GM18520 (cell line): ENCODE measurements around the gene PRR33.

Experiments
- ATAC-seq: cut with Tn5 transposase; IDR thresholded peaks from one replicate; pipeline ENCODE4 v1.9.1; 2021; ENCODE audit not compliant: unreplicated experiment

PRR33 gene

DNA sequence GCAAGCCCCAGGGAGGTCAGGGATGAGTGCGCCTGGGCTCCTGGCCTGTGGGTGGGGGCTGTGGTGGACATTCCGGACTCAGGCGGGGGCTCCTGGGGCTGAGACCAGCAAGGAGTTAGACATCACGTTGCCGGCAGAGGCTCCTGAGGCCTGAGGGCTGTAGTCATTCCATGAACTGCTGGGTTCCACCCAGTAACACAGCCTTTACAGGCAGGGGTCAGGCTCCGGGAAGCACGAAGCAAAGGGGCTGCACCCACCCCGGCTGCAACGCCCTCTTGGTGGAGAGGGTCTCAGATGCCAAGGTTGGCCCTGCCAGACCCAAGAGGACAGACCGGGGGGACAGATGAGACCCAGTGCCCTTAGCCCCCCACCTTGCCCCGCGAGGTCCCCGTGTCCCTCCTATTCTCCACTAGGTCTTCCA, 36.8 kb upstream of the PRR33 start:
- ATAC-seq, result no peak

GRCh38 chr11:1927848-1928469, 36.3 kb upstream of the PRR33 start:
- ATAC-seq, result no peak

DNA sequence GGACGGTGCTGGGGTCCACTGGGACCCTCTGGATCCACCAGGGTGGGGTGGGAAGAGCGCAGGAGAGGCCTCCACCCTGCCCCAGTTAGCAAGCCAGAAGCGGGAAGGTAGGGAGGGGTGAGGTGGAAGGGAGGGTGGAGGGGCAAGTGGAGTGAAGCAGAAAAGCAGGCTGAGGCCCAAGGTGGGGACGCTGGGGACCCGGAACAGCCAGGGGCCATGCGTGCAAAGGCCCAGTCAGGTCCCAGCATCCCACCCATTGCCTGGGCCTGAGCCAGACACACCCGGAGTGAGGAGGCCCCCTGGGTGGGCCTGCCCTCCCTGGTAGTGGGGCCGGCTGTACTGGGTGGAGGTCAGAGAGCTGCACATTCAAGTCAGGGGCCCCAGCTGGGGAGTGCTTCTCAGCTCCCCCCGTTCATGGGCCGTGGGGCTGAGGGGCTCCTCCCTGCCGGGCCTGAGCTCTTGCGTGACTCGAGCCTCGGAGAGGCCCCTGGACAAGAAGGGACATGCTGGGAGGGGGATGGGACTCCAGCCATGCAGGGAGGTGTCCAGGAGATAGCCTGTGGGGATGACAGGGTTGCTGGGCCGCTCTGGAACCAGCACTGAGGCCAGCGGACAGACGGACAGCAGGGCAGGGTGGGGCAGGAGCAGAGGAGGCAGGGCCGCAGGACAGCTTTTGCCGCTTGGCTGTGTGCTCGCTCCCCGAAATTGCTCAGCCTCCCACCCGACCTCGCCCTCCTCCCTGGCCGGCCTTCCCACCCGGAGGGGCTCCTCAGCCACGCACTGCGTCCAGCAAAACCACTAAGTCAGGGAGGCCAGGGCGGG, 35.5 kb upstream of the PRR33 start:
- ATAC-seq, result no peak

- ATAC-seq, result no peak
These were observed 34.7 kb upstream of the PRR33 start for GRCh38 chr11:1926156-1927025.

- no peak for ATAC-seq
These were observed 33.9 kb upstream of the PRR33 start for GRCh38 chr11:1925373-1926155.

DNA sequence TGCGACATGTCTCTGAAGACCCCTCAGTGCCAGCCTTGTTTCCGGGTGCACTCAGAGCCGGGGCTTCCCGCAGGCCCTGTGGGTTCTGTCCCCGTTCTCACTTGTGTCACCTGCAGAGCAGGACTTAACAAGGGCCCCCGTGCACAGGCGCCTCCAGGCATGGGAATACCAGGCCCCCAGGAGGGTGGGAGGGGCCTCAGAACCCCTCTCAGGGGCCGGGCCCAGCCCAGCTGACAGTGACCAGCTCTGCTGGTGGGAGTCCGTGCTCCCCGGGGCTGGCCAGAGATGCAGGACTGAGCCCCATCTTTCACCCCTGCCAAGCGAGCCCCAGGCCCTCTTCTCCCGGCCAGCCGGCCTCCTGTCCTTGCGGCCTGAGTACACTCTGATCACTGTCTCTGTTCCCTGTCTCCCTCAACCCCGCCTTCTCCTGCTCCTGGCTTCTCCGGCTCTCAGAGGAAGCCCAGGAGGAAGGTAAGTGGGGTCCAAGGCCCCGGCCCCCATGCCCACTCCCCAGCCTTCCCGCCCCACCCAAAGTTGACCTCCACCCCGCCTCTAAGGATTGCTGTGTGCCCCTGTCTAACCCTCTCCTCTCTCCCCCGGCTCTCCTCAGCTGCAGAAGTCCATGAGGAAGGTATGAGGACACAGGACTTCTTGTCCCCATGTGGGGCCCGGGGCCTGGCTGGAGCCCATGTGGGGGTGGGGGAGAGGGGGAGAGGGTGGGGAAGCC, 33.1 kb upstream of the PRR33 start:
- ATAC-seq, result no peak

DNA sequence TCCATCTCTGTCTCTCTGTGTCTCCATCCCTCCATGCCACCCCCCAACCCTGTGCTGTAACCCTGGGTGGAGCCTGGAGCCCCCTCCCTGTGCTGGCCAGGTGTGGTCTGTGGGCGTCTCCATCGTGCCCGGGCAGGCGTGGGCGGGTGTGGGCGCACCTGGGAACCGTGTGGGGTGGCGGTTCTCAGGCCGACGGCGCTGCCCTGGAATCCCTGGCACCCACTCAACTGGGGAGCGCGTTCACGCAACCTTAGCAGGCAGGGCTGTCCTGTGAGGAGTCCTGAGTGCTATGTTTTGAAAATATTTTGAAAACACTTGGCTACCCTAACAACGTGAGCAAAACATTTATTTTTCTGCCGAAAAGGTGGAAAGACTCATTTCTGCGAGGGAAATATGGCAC, 32.5 kb upstream of the PRR33 start:
- ATAC-seq, result no peak

- ATAC-seq, result no peak
These were observed 31.7 kb upstream of the PRR33 start for GRCh38 chr11:1923201-1923956.

DNA sequence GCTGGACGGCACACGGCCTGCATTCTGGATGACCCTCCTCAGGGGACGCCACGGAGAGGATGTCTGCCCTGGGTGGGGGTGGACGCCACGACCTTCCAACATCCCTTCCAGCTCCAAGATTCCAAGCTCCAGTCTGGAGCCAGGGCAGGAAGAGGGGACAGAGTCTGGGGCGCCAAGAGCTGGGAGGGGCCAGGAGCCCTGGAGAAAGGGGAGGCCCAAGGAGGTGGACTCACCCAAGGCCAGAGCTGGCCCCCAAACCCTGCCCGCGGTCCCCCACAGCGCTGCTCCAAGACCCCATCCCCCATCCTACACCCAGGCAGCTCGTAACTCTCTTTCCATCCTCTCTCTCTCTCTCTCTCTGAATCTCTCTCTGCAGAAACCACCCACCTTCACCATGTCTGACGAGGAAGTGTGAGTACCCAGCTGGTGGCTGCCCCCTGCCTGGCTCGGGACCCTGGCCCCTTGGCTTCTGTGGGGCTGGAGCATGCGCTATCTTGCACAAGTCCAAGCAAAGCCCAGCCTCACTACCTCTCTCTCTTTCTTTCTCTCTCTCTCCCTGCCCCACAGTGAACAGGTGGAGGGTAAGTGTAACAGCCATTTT, 30.9 kb upstream of the PRR33 start:
- no peak for ATAC-seq

DNA sequence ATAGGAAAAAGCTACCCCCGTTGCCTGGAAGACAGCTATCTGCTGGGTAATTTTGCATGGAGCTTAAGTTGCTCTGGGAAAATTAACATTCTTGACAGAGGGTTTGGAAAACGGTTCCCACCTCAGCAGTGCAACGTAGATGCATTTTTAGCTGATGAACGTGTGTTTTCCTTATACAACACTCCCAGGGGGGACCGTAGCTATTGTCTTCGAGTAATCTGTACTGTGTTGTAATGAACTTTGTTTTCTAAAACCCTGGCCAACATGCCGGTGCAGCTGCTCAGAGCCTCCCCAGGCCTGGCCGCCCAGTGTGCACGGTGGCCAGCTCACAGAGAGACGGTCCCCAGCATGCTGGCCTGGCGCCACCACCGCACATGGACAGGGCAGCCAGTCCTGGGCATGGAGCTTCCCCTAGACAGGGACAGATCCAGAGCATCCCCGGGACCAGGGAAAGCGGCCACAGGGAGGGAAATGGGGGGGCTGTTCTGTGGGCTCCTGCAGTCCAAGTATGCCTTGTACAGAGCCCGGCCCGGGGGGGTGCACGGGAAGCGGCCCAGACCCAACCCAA, 30.0 kb upstream of the PRR33 start:
- no peak for ATAC-seq

GRCh38 chr11:1920909-1921573, 29.3 kb upstream of the PRR33 start:
- ATAC-seq, result no peak

- no peak for ATAC-seq
These were observed 28.6 kb upstream of the PRR33 start for GRCh38 chr11:1920128-1920908.

- no peak for ATAC-seq
These were observed 27.9 kb upstream of the PRR33 start, which contains the start of gene TNNT3 for GRCh38 chr11:1919391-1920127. Gene TNNT3, plus strand, starts transcription at chr11:1919703. Its CDS starts 3,172 bp downstream, at chr11:1922875.

GRCh38 chr11:1918436-1919315, 27.0 kb upstream of the PRR33 start:
- ATAC-seq, result no peak

DNA sequence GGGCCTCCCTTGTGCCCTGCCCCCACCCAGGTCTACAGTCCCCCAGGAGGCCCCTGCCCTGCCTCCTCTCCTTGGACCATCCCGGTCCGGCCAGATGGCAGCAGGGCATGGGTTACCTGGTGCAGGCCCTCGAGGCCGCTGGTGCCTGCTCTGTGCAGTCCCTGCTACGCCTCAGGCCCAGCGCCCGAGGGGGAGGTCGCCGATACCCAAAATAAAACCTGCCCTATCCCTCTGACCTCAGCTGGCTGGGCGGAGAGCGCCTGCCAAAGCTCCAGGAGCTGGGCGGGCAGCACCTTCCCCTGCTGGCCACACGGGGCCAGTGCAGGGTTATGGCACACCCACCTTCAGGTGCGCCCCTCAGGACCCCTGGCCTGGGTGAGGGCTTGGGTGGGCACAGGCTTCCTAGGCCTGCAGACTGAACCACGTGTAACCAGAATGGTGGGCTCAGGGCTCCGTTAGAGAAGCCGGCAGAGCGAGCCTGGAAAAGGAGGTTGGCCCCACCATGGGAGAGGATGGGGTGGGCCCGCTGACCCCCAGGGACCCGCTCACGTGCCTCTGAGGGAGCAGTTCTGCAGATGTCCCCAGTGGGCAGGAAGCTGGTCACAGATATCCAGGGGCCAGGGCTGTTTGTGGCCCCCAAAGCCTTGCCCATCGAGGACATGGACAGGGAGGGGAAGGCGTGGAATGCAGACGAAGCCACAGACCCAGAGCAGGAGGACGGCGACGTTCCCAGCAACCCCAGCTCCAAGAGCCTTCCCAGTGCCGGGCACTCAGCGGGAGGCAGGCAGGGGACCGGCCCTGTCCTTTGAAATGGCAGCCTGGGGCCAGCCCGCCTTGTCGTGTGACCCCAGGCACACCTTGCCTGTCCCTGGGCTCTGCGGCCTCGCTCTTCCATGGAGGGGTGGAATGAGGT, 26.1 kb upstream of the PRR33 start:
- no peak for ATAC-seq
